ENCODE data around the gene FAM219A.

DNA sequence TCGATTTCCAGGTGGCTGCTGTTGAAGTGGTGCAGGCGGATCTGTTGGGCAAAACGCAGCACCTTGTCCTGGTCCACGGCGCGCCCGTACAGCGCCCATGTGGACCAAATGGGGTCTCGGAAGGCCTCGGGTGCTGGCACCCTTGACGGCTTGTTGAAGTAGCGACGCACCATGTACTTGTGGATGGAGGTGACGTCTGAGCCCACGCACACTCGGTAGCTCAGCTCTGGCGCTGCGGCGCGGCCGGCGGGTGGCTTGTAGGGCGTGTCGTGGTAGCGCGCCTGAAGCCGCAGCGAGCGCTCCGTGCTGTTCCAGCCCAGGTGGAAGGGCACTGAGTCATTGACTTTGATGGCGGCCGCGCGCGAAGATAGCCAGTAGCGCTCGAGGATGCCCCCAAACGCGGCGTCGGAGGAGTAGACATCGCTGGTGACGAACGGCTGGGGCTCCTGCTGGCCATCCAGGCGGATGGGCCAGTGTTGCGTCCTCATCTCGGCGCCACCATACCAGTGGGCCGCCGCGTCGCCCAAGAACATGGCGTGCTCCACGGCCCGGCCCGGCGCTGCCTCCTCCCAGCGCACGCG lies 86.4 kb downstream of the FAM219A start:
- no peak for TF ChIP-seq GATA2 (IDR thresholded peaks at IDR 0.05; ENCODE audit: low read depth, low read length)
- no peak for TF ChIP-seq GATA3 (IDR thresholded peaks at IDR 0.05; ENCODE audit: low read depth, low read length)

All from SH-SY5Y (cell line).